Ishikawa (cell line): ENCODE results near the gene UBE2R2.
A peak's percentile ranks its signal among the peaks of the same experiment; 100 is the strongest.

Experiments used
- CEBPB ChIP-seq: IDR thresholded peaks from 2 replicates; pipeline ENCODE4 v1.6.1; 2012
- CREB1 ChIP-seq: IDR thresholded peaks from 2 replicates; pipeline ENCODE4 v1.6.1; 2012; ENCODE audit warnings: low read depth
- EGR1 ChIP-seq: IDR thresholded peaks from 2 replicates; pipeline ENCODE4 v1.6.1; 2012
- EP300 ChIP-seq: IDR thresholded peaks from 2 replicates; pipeline ENCODE4 v1.6.1; 2012; ENCODE audit warnings: borderline replicate concordance
- FOXM1 ChIP-seq: IDR thresholded peaks from 2 replicates; pipeline ENCODE4 v1.6.1; 2012; ENCODE audit warnings: low read depth, borderline replicate concordance
- MAX ChIP-seq: IDR thresholded peaks from 2 replicates; pipeline ENCODE4 v1.6.1; 2012
- NFIC ChIP-seq: IDR thresholded peaks from 2 replicates; pipeline ENCODE4 v1.6.1; 2012
- RAD21 ChIP-seq: IDR thresholded peaks from 2 replicates; pipeline ENCODE4 v1.6.1; 2012; ENCODE audit warnings: low read depth
- REST ChIP-seq: IDR thresholded peaks from 2 replicates; pipeline ENCODE4 v1.6.1; 2012; ENCODE audit warnings: low read depth, mild to moderate bottlenecking
- TAF1 ChIP-seq: IDR thresholded peaks from 2 replicates; pipeline ENCODE4 v1.6.1; 2012; ENCODE audit warnings: low read depth, mild to moderate bottlenecking
- TCF12 ChIP-seq: IDR thresholded peaks from 2 replicates; pipeline ENCODE4 v1.6.1; 2012; ENCODE audit warnings: low read depth
- TEAD4 ChIP-seq: IDR thresholded peaks from 2 replicates; pipeline ENCODE4 v1.6.1; 2012
- USF1 ChIP-seq: IDR thresholded peaks from 2 replicates; pipeline ENCODE4 v1.6.1; 2012
- YY1 ChIP-seq: IDR thresholded peaks from 2 replicates; pipeline ENCODE4 v1.6.1; 2012; ENCODE audit warnings: low read depth
- ZBTB7A ChIP-seq: IDR thresholded peaks from 2 replicates; pipeline ENCODE4 v1.6.1; 2012; ENCODE audit warnings: low read depth

The UBE2R2 gene

GRCh38 chr9:33932078-33932807 is 115.3 kb downstream of the UBE2R2 start:
- TF ChIP-seq RAD21 (no peak), CREB1 (no peak), NFIC (no peak), TEAD4 (no peak), EGR1 (no peak), EP300 (no peak), REST (no peak), TAF1 (no peak), TCF12 (no peak), MAX (no peak), USF1 (no peak), FOXM1 (no peak), YY1 (no peak), CEBPB (no peak)

GRCh38 chr9:33934188-33934878 is 117.4 kb downstream of the UBE2R2 start:
- no peak for TF ChIP-seq TAF1
- TF ChIP-seq USF1: no peak
- no peak for TF ChIP-seq MAX
- no peak for TF ChIP-seq ZBTB7A
- no peak for TF ChIP-seq YY1
- TF ChIP-seq CREB1: no peak

GRCh38 chr9:33939924-33940874 is 123.2 kb downstream of the UBE2R2 start:
- TF ChIP-seq EGR1: no peak
- TF ChIP-seq TEAD4: no peak
- no peak for TF ChIP-seq YY1
- TF ChIP-seq TCF12: no peak
- no peak for TF ChIP-seq USF1
- no peak for TF ChIP-seq REST

- TF ChIP-seq CREB1 (no peak), TEAD4 (peak; percentile 60; the same call in 1 of the 2 replicates)
Observed at GRCh38 chr9:33942471-33943083, 125.6 kb downstream of the UBE2R2 start.

GRCh38 chr9:33943389-33943788 is 126.4 kb downstream of the UBE2R2 start:
- TF ChIP-seq FOXM1: no peak
- TF ChIP-seq CREB1: no peak
- TF ChIP-seq REST: no peak
- TF ChIP-seq RAD21: no peak
- no peak for TF ChIP-seq YY1
- TF ChIP-seq NFIC: no peak
- TF ChIP-seq CEBPB: no peak
- no peak for TF ChIP-seq TEAD4
- no peak for TF ChIP-seq EGR1
- TF ChIP-seq EP300: no peak
- TF ChIP-seq MAX: no peak
- TF ChIP-seq TCF12: no peak
- TF ChIP-seq USF1: no peak
- TF ChIP-seq ZBTB7A: no peak
